ENCODE results near the gene TSC22D1. TPM values are rescaled to one million over a fixed set of nuclear protein-coding genes. Genes with fewer than 3 reads are reported as not detected.

Gene TSC22D1
- total and polyA plus RNA-seq, 2 experiments from 2014 or later = 173 to 195 TPM

- no peak overlapping the region for H2AFZ ChIP-seq
- no peaks in the 10 kb centered on the region for H3K9me2 ChIP-seq (replicated peaks; ENCODE audit: insufficient read depth)
- H3K4me2 ChIP-seq = peak overlapping the region; percentile 87
- peak overlapping the region; percentile 97 for H3K27ac ChIP-seq
- H3K4me1 ChIP-seq (ENCODE audit: insufficient read depth) = peaks cover 41% of the 10 kb centered on the region
- TF ChIP-seq EZH2phosphoT487 (IDR thresholded peaks at IDR 0.05; ENCODE audit: low read depth, severe bottlenecking, unreplicated experiment) = no peak
- no peak for TF ChIP-seq CTCF (IDR thresholded peaks at IDR 0.05; ENCODE audit: poor library complexity)
- TF ChIP-seq EZH2 (IDR thresholded peaks at IDR 0.05; ENCODE audit: borderline replicate concordance) = no peak
- WGBS (ENCODE audit: low lambda C conversion rate, missing lambda C conversion rate) = 100% methylated on average over 1 of the region's 1 CpG
- peaks cover 68% of the 10 kb centered on the region for H3K79me2 ChIP-seq
- no peak for DNase-seq (ENCODE audit: low spot score)
- H3K4me3 ChIP-seq = peak overlapping the region; percentile 35
- no peaks in the 10 kb centered on the region for H3K36me3 ChIP-seq (replicated peaks; ENCODE audit: insufficient read depth, low read depth)
- no peaks in the 10 kb centered on the region for H3K27me3 ChIP-seq
- H4K20me1 ChIP-seq (ENCODE audit: insufficient read depth, poor library complexity, severe bottlenecking) = peaks cover 35% of the 10 kb centered on the region
- H3K9me3 ChIP-seq (ENCODE audit: low read depth) = no peaks in the 10 kb centered on the region
Measured at GRCh38 chr13:44575035-44575434, 1.1 kb downstream of the TSC22D1 start.

GRCh38 chr13:44574466-44574855, 1.7 kb downstream of the TSC22D1 start:
- no peak overlapping the region for H3K27ac ChIP-seq
- peak overlapping the region; percentile 35 for H3K4me3 ChIP-seq
- peaks cover 38% of the 10 kb centered on the region for H4K20me1 ChIP-seq (ENCODE audit: insufficient read depth, poor library complexity, severe bottlenecking)

GRCh38 chr13:44573790-44574465, 2.2 kb downstream of the TSC22D1 start:
- TF ChIP-seq CTCF (IDR thresholded peaks at IDR 0.05; ENCODE audit: poor library complexity) = peak; percentile 38
- TF ChIP-seq EZH2 (IDR thresholded peaks at IDR 0.05; ENCODE audit: borderline replicate concordance) = no peak
- no peak for TF ChIP-seq EZH2phosphoT487 (IDR thresholded peaks at IDR 0.05; ENCODE audit: low read depth, severe bottlenecking, unreplicated experiment)
- Histone ChIP-seq H3K27ac (no peak overlapping the region), H2AFZ (no peak overlapping the region), H3K79me2 (peaks cover 72% of the 10 kb centered on the region), H4K20me1 (ENCODE audit: insufficient read depth, poor library complexity, severe bottlenecking) (peaks cover 44% of the 10 kb centered on the region), H3K36me3 (replicated peaks; ENCODE audit: insufficient read depth, low read depth) (no peaks in the 10 kb centered on the region), H3K4me2 (peak overlapping the region; percentile 87), H3K27me3 (no peaks in the 10 kb centered on the region), H3K4me1 (ENCODE audit: insufficient read depth) (peaks cover 46% of the 10 kb centered on the region), H3K4me3 (no peak overlapping the region), H3K9me3 (ENCODE audit: low read depth) (no peaks in the 10 kb centered on the region), H3K9me2 (replicated peaks; ENCODE audit: insufficient read depth) (no peaks in the 10 kb centered on the region)
- peak; percentile 51 for DNase-seq (ENCODE audit: low spot score)
- 82% methylated on average over 4 of the region's 4 CpGs for WGBS (ENCODE audit: low lambda C conversion rate, missing lambda C conversion rate)

More at GRCh38 chr13:44574466-44574855, 1.7 kb downstream of the TSC22D1 start:
- Histone ChIP-seq H3K79me2 (peaks cover 71% of the 10 kb centered on the region), H3K4me2 (peak overlapping the region; percentile 87), H2AFZ (no peak overlapping the region), H3K4me1 (ENCODE audit: insufficient read depth) (peaks cover 46% of the 10 kb centered on the region), H3K9me2 (replicated peaks; ENCODE audit: insufficient read depth) (no peaks in the 10 kb centered on the region), H3K36me3 (replicated peaks; ENCODE audit: insufficient read depth, low read depth) (no peaks in the 10 kb centered on the region), H3K27me3 (no peaks in the 10 kb centered on the region), H3K9me3 (ENCODE audit: low read depth) (no peaks in the 10 kb centered on the region)
- WGBS (ENCODE audit: low lambda C conversion rate, missing lambda C conversion rate) = 65% methylated on average over 1 of the region's 1 CpG
- no peak for DNase-seq (ENCODE audit: low spot score)
- no peak for TF ChIP-seq EZH2 (IDR thresholded peaks at IDR 0.05; ENCODE audit: borderline replicate concordance)
- no peak for TF ChIP-seq CTCF (IDR thresholded peaks at IDR 0.05; ENCODE audit: poor library complexity)
- no peak for TF ChIP-seq EZH2phosphoT487 (IDR thresholded peaks at IDR 0.05; ENCODE audit: low read depth, severe bottlenecking, unreplicated experiment)

Data from hepatocyte (in vitro differentiated cells).